Body of pancreas (tissue), 4 donors: ENCODE results near the gene RUFY1. TPM values are rescaled to one million over a fixed set of nuclear protein-coding genes. Genes with fewer than 3 reads are reported as not detected.
"Not testable (repeated sequence)": the region's sequence is repeated elsewhere in the genome, so short reads cannot be mapped to it uniquely, and the experiment has no call there.

Experiments used
- ATAC-seq: fragments of 150-250 bp; one replicate; pipeline ENCODE4 v1.9.1; 2016
- DNase-seq, 4 donors: peaks; one replicate each; pipeline ENCODE4 v3.0.0-alpha.2; 2019
- H3K27ac ChIP-seq, 4 donors: fragments of 200-600 bp; sonication (generic); 1 replicate in 3 of 4; 2 replicates in 1 of 4; pipeline versions ENCODE4 v1.5.1 to v1.6.1; 2016 to 2019; ENCODE audit warnings: mild to moderate bottlenecking in 1 of 4, mixed read lengths in 1 of 4, moderate library complexity in 1 of 4
- H3K27me3 ChIP-seq, 2 donors: fragments of 200-600 bp; sonication (generic); one replicate each; pipeline ENCODE4 v1.6.0; 2016; ENCODE audit warnings: mild to moderate bottlenecking in 1 of 2
- H3K36me3 ChIP-seq, 2 donors: fragments of 200-600 bp; sonication (generic); replicated peaks in 1 of 2; 2 replicates each; pipeline ENCODE4 v1.5.1; 2016; ENCODE audit warnings: low read depth in 2 of 2; ENCODE audit not compliant: insufficient read depth in 1 of 2
- H3K4me1 ChIP-seq: fragments of 200-600 bp; sonication (generic); one replicate; pipeline ENCODE4 v1.6.0; 2016
- H3K4me3 ChIP-seq, 2 donors: fragments of 200-600 bp; sonication (generic); 1 replicate in 1 of 2; 2 replicates in 1 of 2; pipeline ENCODE4 v1.5.1; 2016 to 2019
- H3K9me3 ChIP-seq, 3 donors: fragments of 200-600 bp; sonication (generic); 1 replicate in 2 of 3; 2 replicates in 1 of 3; pipeline ENCODE4 v1.5.1; 2016
- CTCF ChIP-seq, 7 experiments: fragments of 450-650 bp in 4 of 7; fragments of 200-600 bp in 3 of 7; sonication (generic) in 3 of 7; IDR thresholded peaks; one replicate each; pipeline ENCODE4 v1.5.1; 2016 to 2019; ENCODE audit warnings: antibody characterized with exemption in 7 of 7
- POLR2A ChIP-seq, 3 donors: fragments of 450-650 bp; IDR thresholded peaks; one replicate each; pipeline ENCODE4 v1.6.1; 2016; ENCODE audit warnings: antibody characterized with exemption in 3 of 3, mild to moderate bottlenecking in 2 of 3
- WGBS, 2 donors: methylation state at CpG; one replicate each; pipeline ENCODE4 v1.1.5; 2017; 5-methylcytosine and 5-hydroxymethylcytosine counted together
- intact Hi-C: fragments of 100-400 bp; cut with DNase I; formaldehyde crosslinking; loops from one replicate; pipeline ENCODE4 v1.15.1; 2023
- total RNA-seq, 2 donors: library from RNA; depleted of rRNA; stranded (reverse); fragments of >200 nt; gene quantifications; one replicate each; pipeline ENCODE4 v1.1.0, GENCODE V29; 2016

The RUFY1 gene
- total RNA-seq, 2 donors from 2014 or later: 26.2 to 38.2 TPM

- Histone ChIP-seq H3K27me3 (no peaks in the 10 kb centered on the region), H3K4me1 (peaks cover 8% of the 10 kb centered on the region), H3K36me3 (no peaks in the 10 kb centered on the region), H3K27ac (no peak overlapping the region), H3K9me3 (no peaks in the 10 kb centered on the region), H3K4me3 (no peak overlapping the region)
- no peak for ATAC-seq
- no peak for DNase-seq
- TF ChIP-seq CTCF (IDR thresholded peaks at IDR 0.05) (no peak), POLR2A (IDR thresholded peaks at IDR 0.05) (no peak)
- intact Hi-C loops: no loop called here
- 52 to 60% methylated on average over 9 of the region's 9 CpGs for WGBS, 2 donors
Measured at GRCh38 chr5:179516221-179516620, 34.1 kb upstream of the RUFY1 start.

GRCh38 chr5:179517746-179518145 lies 32.6 kb upstream of the RUFY1 start:
- DNase-seq, H3K27ac ChIP-seq, ATAC-seq, H3K9me3 ChIP-seq, H3K4me3 ChIP-seq, intact Hi-C loops, H3K27me3 ChIP-seq, H3K36me3 ChIP-seq, H3K4me1 ChIP-seq: not testable (repeated sequence)
- WGBS, 2 donors: 40 to 68% methylated on average over 3 to 4 of the region's 7 CpGs

- intact Hi-C loops, H3K4me3 ChIP-seq, ATAC-seq: not testable (repeated sequence)
Measured at GRCh38 chr5:179518369-179518768, 32.0 kb upstream of the RUFY1 start.

GRCh38 chr5:179519416-179520070 lies 30.8 kb upstream of the RUFY1 start:
- DNase-seq (peak in 2 of 4 donors; percentile 15 to 28), ATAC-seq (peak; percentile 58)
- H3K9me3 ChIP-seq, intact Hi-C loops, H3K36me3 ChIP-seq, H3K27ac ChIP-seq, H3K27me3 ChIP-seq, H3K4me1 ChIP-seq, H3K4me3 ChIP-seq: not testable (repeated sequence)
- WGBS, 2 donors: 27 to 28% methylated on average over 15 of the region's 15 CpGs
- peak in 2 of 7 experiments; percentile 18 to 29 for TF ChIP-seq CTCF (IDR thresholded peaks at IDR 0.05)

More at GRCh38 chr5:179518369-179518768, 32.0 kb upstream of the RUFY1 start:
- not testable (repeated sequence) for DNase-seq, H3K27ac ChIP-seq, H3K9me3 ChIP-seq, H3K36me3 ChIP-seq, H3K27me3 ChIP-seq, H3K4me1 ChIP-seq
- 57 to 68% methylated on average over 9 to 14 of the region's 17 CpGs for WGBS, 2 donors

- intact Hi-C loops, H3K36me3 ChIP-seq, ATAC-seq, H3K27me3 ChIP-seq, H3K27ac ChIP-seq, H3K4me3 ChIP-seq, H3K4me1 ChIP-seq, DNase-seq, H3K9me3 ChIP-seq: not testable (repeated sequence)
- 76 to 79% methylated on average over 4 of the region's 5 CpGs for whole genome bisulfite sequencing, 2 donors
Measured at GRCh38 chr5:179522107-179522506, 28.2 kb upstream of the RUFY1 start.

- ATAC-seq: no peak
- intact Hi-C loops: no loop called here
- 35 to 48% methylated on average over 1 of the region's 1 CpG for WGBS, 2 donors
Measured at GRCh38 chr5:179526978-179527377, 23.4 kb upstream of the RUFY1 start.

More at GRCh38 chr5:179526978-179527377, 23.4 kb upstream of the RUFY1 start:
- H3K36me3 ChIP-seq: no peaks in the 10 kb centered on the region
- peaks cover 0 to 5% of the 10 kb centered on the region in 2 donors for H3K27me3 ChIP-seq
- H3K4me3 ChIP-seq: no peak overlapping the region
- TF ChIP-seq POLR2A (IDR thresholded peaks at IDR 0.05) (no peak), CTCF (IDR thresholded peaks at IDR 0.05) (no peak)
- DNase-seq: no peak
- peaks cover 6% of the 10 kb centered on the region for H3K4me1 ChIP-seq
- H3K9me3 ChIP-seq: no peaks in the 10 kb centered on the region
- H3K27ac ChIP-seq: no peak overlapping the region
